ENCODE results near the gene NOSIP.

NOSIP gene

GRCh38 chr19:49544154-49544553 lies 36.2 kb downstream of the NOSIP start:
- no peak for DNase-seq

GRCh38 chr19:49543032-49543431 lies 37.3 kb downstream of the NOSIP start:
- no peak for DNase-seq

- no peak for DNase-seq
These were observed 37.9 kb downstream of the NOSIP start for GRCh38 chr19:49542446-49542845.

- no peak for DNase-seq
These were observed 38.4 kb downstream of the NOSIP start for GRCh38 chr19:49541914-49542313.

GRCh38 chr19:49539192-49539952 lies 41.0 kb downstream of the NOSIP start:
- no peak for DNase-seq

- DNase-seq = no peak
These were observed 41.7 kb downstream of the NOSIP start for GRCh38 chr19:49538643-49539042.

- no peak for DNase-seq
These were observed 43.4 kb downstream of the NOSIP start for GRCh38 chr19:49536921-49537462.

GRCh38 chr19:49534632-49535385 lies 45.5 kb downstream of the NOSIP start:
- no peak for DNase-seq

GRCh38 chr19:49533551-49534488 lies 46.5 kb downstream of the NOSIP start:
- peak; percentile 82 for DNase-seq

- no peak for DNase-seq
These were observed 49.6 kb downstream of the NOSIP start for GRCh38 chr19:49530708-49531107.

- DNase-seq = no peak
These were observed 52.1 kb downstream of the NOSIP start for GRCh38 chr19:49528211-49528771.

- DNase-seq = no peak
These were observed 55.4 kb downstream of the NOSIP start for GRCh38 chr19:49524812-49525455.

- DNase-seq = no peak
These were observed 59.5 kb downstream of the NOSIP start for GRCh38 chr19:49520705-49521319.

GRCh38 chr19:49518033-49518432 lies 62.3 kb downstream of the NOSIP start:
- DNase-seq = no peak

- DNase-seq = no peak
These were observed 64.6 kb downstream of the NOSIP start for GRCh38 chr19:49515767-49516166.

GRCh38 chr19:49514151-49514550 lies 66.2 kb downstream of the NOSIP start:
- no peak for DNase-seq

- no peak for DNase-seq
These were observed 66.6 kb downstream of the NOSIP start for GRCh38 chr19:49513746-49514118.

- DNase-seq = peak; percentile 31
These were observed 67.2 kb downstream of the NOSIP start for GRCh38 chr19:49512970-49513745.

GRCh38 chr19:49507803-49508494 lies 72.4 kb downstream of the NOSIP start:
- no peak for DNase-seq

GRCh38 chr19:49506575-49507105 lies 73.7 kb downstream of the NOSIP start:
- peak; percentile 81 for DNase-seq

All from stimulated activated CD4-positive, alpha-beta T cell treated with anti-CD3 and anti-CD28 coated beads, Interleukin-4, amount 100 ng/mL, for 24 hours (primary cell).